Panc1 (cell line): ENCODE results near the gene CROCC. TPM values are rescaled to one million over a fixed set of nuclear protein-coding genes. Genes with fewer than 3 reads are reported as not detected.
A peak's percentile ranks its signal among the peaks of the same experiment; 100 is the strongest.

Experiments
- ATAC-seq: fragments of 200-7000 bp; cut with Tn5 transposase; 2 replicates; pipeline ENCODE4 v1.9.1; 2020; ENCODE audit warnings: mild to moderate bottlenecking, moderate library complexity
- BruUV-seq: library from RNA; stranded (reverse); fragments of 400-500 nt; replicated peaks from 2 replicates; lab custom pipeline; 2021; lab: Mats Ljungman, UMichigan
- CTCF ChIA-PET: fragments of 300-600 bp; sonication (Branson Sonifier 250); formaldehyde crosslinking; loops from one replicate; lab custom pipeline; 2022; ENCODE audit warnings: antibody characterized with exemption; lab: Charles Lee
- POLR2A ChIA-PET: fragments of 300-600 bp; sonication (Branson Sonifier 250); formaldehyde crosslinking; loops from one replicate; lab custom pipeline; 2022; ENCODE audit warnings: antibody characterized with exemption; lab: Charles Lee
- DNase-seq: peaks from one replicate; pipeline ENCODE4 v3.0.0-alpha.2; 2010; ENCODE audit warnings: low read depth, low spot score
- H3K27ac ChIP-seq: 2 replicates; pipeline ENCODE4 v1.5.1; 2011; ENCODE audit warnings: mild to moderate bottlenecking, low read length, inconsistent platforms
- H3K27me3 ChIP-seq: fragments of 200-500 bp; sonication (Bioruptor generic); 2 replicates; pipeline ENCODE4 v1.6.0; 2014; ENCODE audit warnings: low read length, inconsistent platforms; ENCODE audit not compliant: control insufficient read depth, insufficient read depth
- H3K36me3 ChIP-seq: fragments of 200-500 bp; sonication (Bioruptor generic); 2 replicates; pipeline ENCODE4 v1.5.1; 2014; ENCODE audit warnings: inconsistent platforms, mild to moderate bottlenecking, low read length, moderate library complexity; ENCODE audit not compliant: control insufficient read depth, insufficient read depth
- H3K4me1 ChIP-seq: 2 replicates; pipeline ENCODE4 v1.5.1; 2011; ENCODE audit warnings: inconsistent platforms, mild to moderate bottlenecking, low read length, moderate library complexity; ENCODE audit not compliant: control insufficient read depth, insufficient read depth
- H3K4me3 ChIP-seq, 2 experiments: 2 replicates each; pipeline ENCODE4 v1.5.1; 2011 to 2012; ENCODE audit warnings: low read depth in 2 of 2, low read length in 2 of 2, mild to moderate bottlenecking in 2 of 2, inconsistent platforms in 1 of 2, moderate library complexity in 1 of 2
- H3K9me3 ChIP-seq: fragments of 200-500 bp; sonication (Bioruptor generic); 2 replicates; pipeline ENCODE4 v1.5.1; 2014; ENCODE audit warnings: low read depth, mild to moderate bottlenecking, inconsistent platforms, low read length, moderate library complexity; ENCODE audit not compliant: control insufficient read depth, insufficient read depth
- POLR2AphosphoS5 ChIP-seq: IDR thresholded peaks from 2 replicates; pipeline ENCODE4 v1.6.1; 2012; ENCODE audit warnings: mild to moderate bottlenecking, low read depth, low read length, moderate library complexity
- SIN3A ChIP-seq: IDR thresholded peaks from 2 replicates; pipeline ENCODE4 v1.6.1; 2012; ENCODE audit warnings: low read depth, mild to moderate bottlenecking, low read length, moderate library complexity, borderline replicate concordance; ENCODE audit not compliant: insufficient read depth
- TCF7L2 ChIP-seq: IDR thresholded peaks from 2 replicates; pipeline ENCODE4 v1.6.1; 2011; ENCODE audit warnings: mild to moderate bottlenecking, low read depth, low read length, inconsistent platforms
- in situ Hi-C: cut with HindIII; loops from 2 replicates; pipeline ENCODE4 v1.10.0; 2016; ENCODE audit warnings: low sequenced_read_pairs, low pct_unique_long_range_greater_than_20kb
- intact Hi-C: fragments of 100-400 bp; cut with micrococcal nuclease; formaldehyde crosslinking; loops from one replicate; pipeline ENCODE4 v1.10.0; 2022; ENCODE audit not compliant: unreplicated experiment
- total RNA-seq: library from RNA; stranded (reverse); gene quantifications from one replicate; pipeline ENCODE4 v1.2.1, GENCODE V29; 2021; ENCODE audit not compliant: unreplicated experiment
- TF ChIP-seq, protein P1 (sequence below), 2 experiments: IDR thresholded peaks; 2 replicates each; pipeline ENCODE4 v1.6.1; 2011 to 2012; ENCODE audit warnings: low read depth in 2 of 2, control low read depth in 1 of 2, low read length in 1 of 2, mild to moderate bottlenecking in 1 of 2, moderate library complexity in 1 of 2; ENCODE audit not compliant: insufficient read depth in 1 of 2
- TF ChIP-seq, protein P2 (sequence below): fragments of 450-650 bp; IDR thresholded peaks from 2 replicates; pipeline ENCODE4 v1.5.1; 2017; ENCODE audit warnings: mild to moderate bottlenecking

The CROCC gene
- total RNA-seq, 1 experiment from 2014 or later, result 13.6 TPM

DNA sequence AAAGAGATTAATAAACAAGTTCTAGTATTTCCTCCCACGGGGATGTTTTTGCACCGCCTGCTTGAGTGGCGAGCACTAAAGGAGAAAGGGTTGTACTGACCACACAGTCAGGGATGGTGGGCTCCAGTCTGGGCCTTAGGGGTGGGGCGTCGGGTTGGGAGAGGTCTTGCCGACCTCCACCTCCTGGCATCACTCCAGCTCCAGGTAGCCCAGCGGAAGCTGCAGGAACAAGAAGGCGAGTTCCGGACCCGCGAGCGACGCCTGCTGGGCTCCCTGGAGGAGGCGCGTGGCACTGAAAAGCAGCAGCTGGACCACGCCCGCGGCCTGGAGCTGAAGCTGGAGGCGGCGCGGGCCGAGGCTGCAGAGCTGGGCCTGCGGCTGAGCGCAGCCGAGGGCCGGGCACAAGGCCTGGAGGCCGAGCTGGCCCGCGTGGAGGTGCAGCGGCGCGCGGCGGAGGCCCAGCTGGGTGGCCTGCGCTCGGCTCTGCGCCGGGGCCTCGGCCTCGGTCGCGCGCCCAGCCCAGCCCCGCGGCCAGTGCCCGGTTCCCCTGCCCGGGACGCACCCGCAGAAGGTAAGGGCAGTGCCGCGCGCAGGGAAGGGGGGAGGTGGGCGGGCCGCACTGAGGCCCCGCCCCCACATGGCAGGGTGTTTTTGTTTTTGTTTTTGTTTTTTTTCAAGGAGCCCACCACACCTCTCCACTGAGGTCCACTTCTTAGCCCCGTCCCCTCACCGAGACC is 39.0 kb downstream of the CROCC start:
- intact Hi-C loops, result no loop called here
- no peaks in the 10 kb centered on the region for H3K9me3 ChIP-seq
- DNase-seq, result peak; percentile 38
- peak; percentile 96 for ATAC-seq
- ChIA-PET POLR2A (interaction anchor here (0.6 to 0.9 kb wide), 2 partner anchors 14 to 25 kb away, joined by 4 to 6 read pairs; no protein-coding TSS in a partner anchor), CTCF (interaction anchor here (0.7 to 1.1 kb wide), 3 partner anchors 11 to 43 kb away, joined by 3 to 4 read pairs (median 4); no protein-coding TSS in a partner anchor)
- H3K27ac ChIP-seq, result peak overlapping the region; percentile 64; the same call in 1 of the 2 replicates
- peaks cover 5% of the 10 kb centered on the region for H3K4me1 ChIP-seq
- in situ Hi-C loops, result no loop called here
- no peaks in the 10 kb centered on the region; the same call in 1 of the 2 replicates for H3K36me3 ChIP-seq
- TF ChIP-seq TCF7L2 (no peak), SIN3A (peak; percentile 75; the same call in 1 of the 2 replicates), POLR2AphosphoS5 (peak; percentile 46; the same call in 1 of the 2 replicates)
- TF ChIP-seq, protein P1, sequence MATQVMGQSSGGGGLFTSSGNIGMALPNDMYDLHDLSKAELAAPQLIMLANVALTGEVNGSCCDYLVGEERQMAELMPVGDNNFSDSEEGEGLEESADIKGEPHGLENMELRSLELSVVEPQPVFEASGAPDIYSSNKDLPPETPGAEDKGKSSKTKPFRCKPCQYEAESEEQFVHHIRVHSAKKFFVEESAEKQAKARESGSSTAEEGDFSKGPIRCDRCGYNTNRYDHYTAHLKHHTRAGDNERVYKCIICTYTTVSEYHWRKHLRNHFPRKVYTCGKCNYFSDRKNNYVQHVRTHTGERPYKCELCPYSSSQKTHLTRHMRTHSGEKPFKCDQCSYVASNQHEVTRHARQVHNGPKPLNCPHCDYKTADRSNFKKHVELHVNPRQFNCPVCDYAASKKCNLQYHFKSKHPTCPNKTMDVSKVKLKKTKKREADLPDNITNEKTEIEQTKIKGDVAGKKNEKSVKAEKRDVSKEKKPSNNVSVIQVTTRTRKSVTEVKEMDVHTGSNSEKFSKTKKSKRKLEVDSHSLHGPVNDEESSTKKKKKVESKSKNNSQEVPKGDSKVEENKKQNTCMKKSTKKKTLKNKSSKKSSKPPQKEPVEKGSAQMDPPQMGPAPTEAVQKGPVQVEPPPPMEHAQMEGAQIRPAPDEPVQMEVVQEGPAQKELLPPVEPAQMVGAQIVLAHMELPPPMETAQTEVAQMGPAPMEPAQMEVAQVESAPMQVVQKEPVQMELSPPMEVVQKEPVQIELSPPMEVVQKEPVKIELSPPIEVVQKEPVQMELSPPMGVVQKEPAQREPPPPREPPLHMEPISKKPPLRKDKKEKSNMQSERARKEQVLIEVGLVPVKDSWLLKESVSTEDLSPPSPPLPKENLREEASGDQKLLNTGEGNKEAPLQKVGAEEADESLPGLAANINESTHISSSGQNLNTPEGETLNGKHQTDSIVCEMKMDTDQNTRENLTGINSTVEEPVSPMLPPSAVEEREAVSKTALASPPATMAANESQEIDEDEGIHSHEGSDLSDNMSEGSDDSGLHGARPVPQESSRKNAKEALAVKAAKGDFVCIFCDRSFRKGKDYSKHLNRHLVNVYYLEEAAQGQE (IDR thresholded peaks at IDR 0.05; ENCODE audit: insufficient read depth in 1 of 2, low read depth in 2 of 2, low read length in 1 of 2), result 0 out of 4 replicates have a peak, but pooled peaks of 1 of the 2 experiments have one; percentile 10
- TF ChIP-seq, protein P2, sequence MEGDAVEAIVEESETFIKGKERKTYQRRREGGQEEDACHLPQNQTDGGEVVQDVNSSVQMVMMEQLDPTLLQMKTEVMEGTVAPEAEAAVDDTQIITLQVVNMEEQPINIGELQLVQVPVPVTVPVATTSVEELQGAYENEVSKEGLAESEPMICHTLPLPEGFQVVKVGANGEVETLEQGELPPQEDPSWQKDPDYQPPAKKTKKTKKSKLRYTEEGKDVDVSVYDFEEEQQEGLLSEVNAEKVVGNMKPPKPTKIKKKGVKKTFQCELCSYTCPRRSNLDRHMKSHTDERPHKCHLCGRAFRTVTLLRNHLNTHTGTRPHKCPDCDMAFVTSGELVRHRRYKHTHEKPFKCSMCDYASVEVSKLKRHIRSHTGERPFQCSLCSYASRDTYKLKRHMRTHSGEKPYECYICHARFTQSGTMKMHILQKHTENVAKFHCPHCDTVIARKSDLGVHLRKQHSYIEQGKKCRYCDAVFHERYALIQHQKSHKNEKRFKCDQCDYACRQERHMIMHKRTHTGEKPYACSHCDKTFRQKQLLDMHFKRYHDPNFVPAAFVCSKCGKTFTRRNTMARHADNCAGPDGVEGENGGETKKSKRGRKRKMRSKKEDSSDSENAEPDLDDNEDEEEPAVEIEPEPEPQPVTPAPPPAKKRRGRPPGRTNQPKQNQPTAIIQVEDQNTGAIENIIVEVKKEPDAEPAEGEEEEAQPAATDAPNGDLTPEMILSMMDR, result peak; percentile 95
- peak overlapping the region; percentile 43 to 57 for H3K4me3 ChIP-seq
- H3K27me3 ChIP-seq, result no peaks in the 10 kb centered on the region
- BruUV-seq, result no TSS peak

DNA sequence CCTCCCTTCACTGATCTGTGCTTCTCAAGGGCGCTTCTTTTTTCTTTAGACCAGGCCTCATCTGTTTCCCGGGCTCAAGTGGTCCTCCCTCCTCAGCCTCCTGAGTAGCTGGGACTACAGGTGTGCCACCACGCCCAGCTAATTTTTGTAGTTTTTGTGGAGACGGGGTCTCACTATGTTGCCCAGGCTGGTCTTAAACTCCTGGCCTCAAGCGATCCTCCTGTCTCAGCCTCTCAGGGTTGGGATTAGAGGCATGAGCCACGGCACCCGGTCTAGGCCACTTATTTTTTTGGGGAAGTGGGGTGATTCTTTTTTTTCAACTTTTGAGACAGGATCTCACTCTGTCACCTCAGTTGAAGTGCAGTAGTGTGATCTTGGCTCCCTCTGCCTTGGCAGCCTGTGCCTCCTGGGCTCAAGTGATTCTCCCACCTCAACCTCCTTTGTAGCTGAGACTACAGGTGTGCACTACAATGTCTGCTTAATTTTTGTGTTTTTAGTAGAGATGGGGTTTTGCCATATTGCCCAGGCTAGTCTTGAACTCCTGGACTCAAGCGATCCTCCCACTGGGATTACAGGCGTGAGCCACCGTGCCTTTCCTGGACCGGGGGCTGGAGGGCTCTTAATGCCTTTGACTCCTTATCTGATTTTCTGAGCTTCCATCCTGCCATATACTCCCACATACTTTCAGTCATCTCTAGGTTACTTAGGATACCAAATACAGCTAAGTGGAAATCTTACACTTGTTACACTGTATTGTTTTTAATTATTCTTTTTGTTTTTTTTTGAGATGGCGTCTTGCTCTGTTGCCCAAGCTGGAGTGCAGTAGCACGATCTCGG is 39.8 kb downstream of the CROCC start:
- peaks cover 5% of the 10 kb centered on the region for H3K4me1 ChIP-seq
- ChIA-PET CTCF (interaction anchor here (0.6 to 1.1 kb wide), 5 partner anchors 12 to 336 kb away, joined by 3 to 5 read pairs (median 4); no protein-coding TSS in a partner anchor), POLR2A (interaction anchor here (0.6 to 0.9 kb wide), 4 partner anchors 13 to 56 kb away, joined by 4 to 10 read pairs (median 6); no protein-coding TSS in a partner anchor)
- ATAC-seq (no peak), DNase-seq (no peak)
- H3K4me3 ChIP-seq, result peak overlapping the region; percentile 43 to 57
- peak overlapping the region; percentile 64; the same call in 1 of the 2 replicates for H3K27ac ChIP-seq
- in situ Hi-C loops, result no loop called here
- no peaks in the 10 kb centered on the region for H3K27me3 ChIP-seq
- H3K9me3 ChIP-seq, result no peaks in the 10 kb centered on the region
- no TSS peak for BruUV-seq
- intact Hi-C loops, result no loop called here
- TF ChIP-seq, protein P1 (IDR thresholded peaks at IDR 0.05; ENCODE audit: insufficient read depth in 1 of 2, low read depth in 2 of 2, low read length in 1 of 2), result no peak
- TF ChIP-seq POLR2AphosphoS5, result no peak
- TF ChIP-seq SIN3A, result no peak
- TF ChIP-seq TCF7L2, result no peak
- TF ChIP-seq, protein P2, result no peak
- no peaks in the 10 kb centered on the region; the same call in 1 of the 2 replicates for H3K36me3 ChIP-seq
